ENCODE data around the gene IL22RA2.
"Not testable (repeated sequence)": the region's sequence is repeated elsewhere in the genome, so short reads cannot be mapped to it uniquely, and the experiment has no call there.

- not testable (repeated sequence) for TF ChIP-seq TFE3 (CRISPR knock-in tag; IDR thresholded peaks at IDR 0.05); EP300 (IDR thresholded peaks at IDR 0.05; ENCODE audit: low read depth in 2 of 2, low read length in 2 of 2); EP300 (CRISPR knock-in tag; IDR thresholded peaks at IDR 0.05; ENCODE audit: borderline replicate concordance); NFATC3 (CRISPR knock-in tag; IDR thresholded peaks at IDR 0.05); POLR2G (IDR thresholded peaks at IDR 0.05; ENCODE audit: low read depth, low read length); ONECUT2 (CRISPR knock-in tag; IDR thresholded peaks at IDR 0.05)
- TF ChIP-seq, protein P1, sequence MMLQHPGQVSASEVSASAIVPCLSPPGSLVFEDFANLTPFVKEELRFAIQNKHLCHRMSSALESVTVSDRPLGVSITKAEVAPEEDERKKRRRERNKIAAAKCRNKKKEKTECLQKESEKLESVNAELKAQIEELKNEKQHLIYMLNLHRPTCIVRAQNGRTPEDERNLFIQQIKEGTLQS (CRISPR knock-in tag; IDR thresholded peaks at IDR 0.05), result not testable (repeated sequence)
Observed at GRCh38 chr6:137207457-137207856, 34.0 kb upstream of the IL22RA2 start.

All from HepG2 (cell line).